K562 (cell line): Measurements from ENCODE around the gene DNMT1. TPM values are rescaled to one million over a fixed set of nuclear protein-coding genes. Genes with fewer than 3 reads are reported as not detected.

Source experiments
- ARID3B ChIP-seq: fragments of 250-450 bp; sonication (Bioruptor Pico); IDR thresholded peaks from 2 replicates; pipeline ENCODE4 v1.4.0; 2020; ENCODE audit warnings: borderline replicate concordance
- ATF1 ChIP-seq, 2 experiments: fragments of 450-650 bp in 1 of 2; IDR thresholded peaks; 2 replicates each; pipeline ENCODE4 v1.6.1; 2016; ENCODE audit warnings: missing compliant biosample characterization in 1 of 2, missing genetic modification characterization in 1 of 2
- CHD1 ChIP-seq: fragments of 200-600 bp; sonication (generic); IDR thresholded peaks from one replicate; pipeline ENCODE4 v1.6.1; 2012; ENCODE audit warnings: mild to moderate bottlenecking, moderate library complexity, low read length, inconsistent platforms
- ERF ChIP-seq: fragments of 450-650 bp; formaldehyde crosslinking; IDR thresholded peaks from 2 replicates; pipeline ENCODE4 v1.4.0; 2020; ENCODE audit warnings: mild to moderate bottlenecking, mixed read lengths
- FOXK1 ChIP-seq: sonication (generic); formaldehyde crosslinking; IDR thresholded peaks from 2 replicates; pipeline ENCODE4 v1.8.0; 2022; ENCODE audit warnings: missing genetic modification reagents, mild to moderate bottlenecking, borderline replicate concordance
- GTF2F1 ChIP-seq: IDR thresholded peaks from 2 replicates; pipeline ENCODE4 v1.6.1; 2011; ENCODE audit warnings: low read depth, low read length, improper control_type of control experiment
- HNRNPUL1 ChIP-seq: fragments of 200-400 bp; formaldehyde crosslinking; IDR thresholded peaks from 2 replicates; pipeline ENCODE4 v1.6.1; 2017; ENCODE audit warnings: low read length
- L3MBTL2 ChIP-seq: fragments of 450-650 bp; IDR thresholded peaks from 2 replicates; pipeline ENCODE4 v1.6.1; 2016; ENCODE audit warnings: mild to moderate bottlenecking, moderate library complexity
- MEF2A ChIP-seq: IDR thresholded peaks from 2 replicates; pipeline ENCODE4 v1.6.1; 2011; ENCODE audit warnings: low read depth, mild to moderate bottlenecking, low read length, moderate library complexity; ENCODE audit not compliant: control insufficient read depth
- NFIX ChIP-seq: fragments of 250-450 bp; sonication (Bioruptor Pico); IDR thresholded peaks from 2 replicates; pipeline ENCODE4 v1.4.0; 2020; ENCODE audit warnings: low read depth, mild to moderate bottlenecking, moderate library complexity
- POLR2AphosphoS5 ChIP-seq: IDR thresholded peaks from 2 replicates; pipeline ENCODE4 v1.6.1; 2011; ENCODE audit warnings: mild to moderate bottlenecking, low read depth, low read length, moderate library complexity; ENCODE audit not compliant: control insufficient read depth, insufficient read depth
- RNF2 ChIP-seq: sonication (generic); IDR thresholded peaks from 2 replicates; pipeline ENCODE4 v1.6.1; 2016
- SAFB ChIP-seq: fragments of 200-400 bp; formaldehyde crosslinking; IDR thresholded peaks from 2 replicates; pipeline ENCODE4 v1.6.1; 2017; ENCODE audit warnings: low read depth, low read length, borderline replicate concordance
- STAT5A ChIP-seq: IDR thresholded peaks from 2 replicates; pipeline ENCODE4 v1.6.1; 2012; ENCODE audit warnings: low read length, inconsistent platforms, borderline replicate concordance
- TARDBP ChIP-seq: fragments of 450-650 bp; IDR thresholded peaks from 2 replicates; pipeline ENCODE4 v1.6.1; 2016
- ZNF217 ChIP-seq: sonication (generic); formaldehyde crosslinking; IDR thresholded peaks from 2 replicates; pipeline ENCODE4 v1.8.0; 2022; ENCODE audit warnings: mild to moderate bottlenecking, missing genetic modification reagents
- ZNF311 ChIP-seq: fragments of 250-450 bp; sonication (Bioruptor Pico); IDR thresholded peaks from 2 replicates; pipeline ENCODE4 v1.4.0; 2020; ENCODE audit warnings: mild to moderate bottlenecking, moderate library complexity
- ZNF785 ChIP-seq: fragments of 250-450 bp; sonication (Bioruptor Pico); IDR thresholded peaks from 2 replicates; pipeline ENCODE4 v1.4.0; 2020; ENCODE audit warnings: mild to moderate bottlenecking
- ZNF830 ChIP-seq: fragments of 250-450 bp; sonication (Bioruptor Pico); IDR thresholded peaks from 2 replicates; pipeline ENCODE4 v1.5.0; 2021; ENCODE audit warnings: mild to moderate bottlenecking
- polyA plus RNA-seq, 8 experiments: library from polyadenylated mRNA; depleted of rRNA in 4 of 8; stranded (reverse) in 5 of 8; unstranded in 3 of 8; fragments of >200 nt; fragmentation: Nextera tagmentation in 2 of 8; fragmentation: Illumina TruSeq in 1 of 8; extraction: Ambion mirVana in 2 of 8; extraction: Trizol in 1 of 8; gene quantifications; 2 replicates each; pipeline versions ENCODE4 v1.2.1 to v1.2.3, GENCODE V29; 2011 to 2014; ENCODE audit warnings: inconsistent platforms in 1 of 8, missing spikeins in 1 of 8
- total RNA-seq, 7 experiments: library from RNA; depleted of rRNA in 6 of 7; stranded (reverse); fragments of >200 nt in 6 of 7; fragmentation: Illumina TruSeq in 2 of 7; extraction: Trizol in 2 of 7; gene quantifications; 2 replicates each; pipeline versions ENCODE4 v1.2.1 to v1.2.3, GENCODE V29; 2011 to 2021; ENCODE audit warnings: low replicate concordance in 1 of 7
- TF ChIP-seq, protein P1 (sequence below): fragments of 450-650 bp; IDR thresholded peaks from 2 replicates; pipeline ENCODE4 v1.6.1; 2014; ENCODE audit warnings: low read depth, mild to moderate bottlenecking, moderate library complexity, borderline replicate concordance
- TF ChIP-seq, protein P2 (sequence below): sonication (generic); formaldehyde crosslinking; IDR thresholded peaks from 2 replicates; pipeline ENCODE4 v1.8.0; 2022; ENCODE audit warnings: mild to moderate bottlenecking, low read depth, missing genetic modification reagents
- TF ChIP-seq, protein P3 (sequence below): fragments of 250-450 bp; sonication (Bioruptor Pico); IDR thresholded peaks from 2 replicates; pipeline ENCODE4 v1.8.0; 2022; ENCODE audit warnings: moderate library complexity, mild to moderate bottlenecking, inconsistent platforms
- TF ChIP-seq, protein P4 (sequence below): fragments of 250-450 bp; sonication (Bioruptor Pico); IDR thresholded peaks from 2 replicates; pipeline ENCODE4 v1.5.0; 2020; ENCODE audit warnings: mild to moderate bottlenecking

The DNMT1 gene
- total and polyA plus RNA-seq, 9 of the 15 experiments (the other 6 are each of a cell fraction or from before 2014, with no cell fraction given) = 80.1 to 271 (median 121) TPM

DNA sequence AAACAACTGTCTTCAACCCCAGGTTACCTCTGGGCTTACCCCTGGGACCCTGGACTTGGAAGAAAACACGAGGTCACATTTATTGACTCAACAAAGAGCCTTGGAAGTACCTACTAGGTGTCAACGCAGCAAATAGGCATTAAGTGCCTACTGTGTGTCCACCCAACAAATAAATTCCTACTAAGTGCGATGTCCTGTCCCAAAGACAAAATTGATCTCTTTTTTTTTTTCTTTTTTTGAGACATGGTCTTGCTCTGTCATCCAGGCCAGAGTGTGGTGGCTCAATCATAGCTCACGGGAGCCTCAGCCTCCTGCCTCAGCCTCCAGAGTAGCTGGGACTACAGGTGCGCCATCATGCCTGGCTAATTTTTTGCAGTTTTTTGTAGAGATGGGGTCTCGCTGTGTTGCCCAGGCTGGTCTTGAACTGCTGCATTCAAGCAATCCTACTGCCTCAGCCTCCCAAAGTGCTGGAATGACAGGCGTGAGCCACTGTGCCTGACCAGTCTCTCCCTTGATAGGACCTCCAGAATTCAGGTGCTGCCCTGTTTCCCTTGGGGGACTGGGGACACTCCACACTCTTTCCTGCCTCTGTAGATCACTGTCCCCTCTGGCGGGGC lies 37.0 kb upstream of the DNMT1 start (continued):
- no peak for TF ChIP-seq FOXK1
- TF ChIP-seq, protein P1, sequence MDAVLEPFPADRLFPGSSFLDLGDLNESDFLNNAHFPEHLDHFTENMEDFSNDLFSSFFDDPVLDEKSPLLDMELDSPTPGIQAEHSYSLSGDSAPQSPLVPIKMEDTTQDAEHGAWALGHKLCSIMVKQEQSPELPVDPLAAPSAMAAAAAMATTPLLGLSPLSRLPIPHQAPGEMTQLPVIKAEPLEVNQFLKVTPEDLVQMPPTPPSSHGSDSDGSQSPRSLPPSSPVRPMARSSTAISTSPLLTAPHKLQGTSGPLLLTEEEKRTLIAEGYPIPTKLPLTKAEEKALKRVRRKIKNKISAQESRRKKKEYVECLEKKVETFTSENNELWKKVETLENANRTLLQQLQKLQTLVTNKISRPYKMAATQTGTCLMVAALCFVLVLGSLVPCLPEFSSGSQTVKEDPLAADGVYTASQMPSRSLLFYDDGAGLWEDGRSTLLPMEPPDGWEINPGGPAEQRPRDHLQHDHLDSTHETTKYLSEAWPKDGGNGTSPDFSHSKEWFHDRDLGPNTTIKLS = no peak
- TF ChIP-seq ZNF830 (CRISPR knock-in tag) = no peak
- TF ChIP-seq ZNF217 (CRISPR knock-in tag) = no peak
- TF ChIP-seq GTF2F1 = no peak
- no peak for TF ChIP-seq ZNF311
- no peak for TF ChIP-seq HNRNPUL1
- TF ChIP-seq MEF2A = no peak
- TF ChIP-seq L3MBTL2 = 0 out of 2 replicates have a peak, but pooled peaks have one; percentile 9
- TF ChIP-seq STAT5A = no peak
- TF ChIP-seq ATF1 (CRISPR knock-in tag; IDR thresholded peaks at IDR 0.05) = no peak
- TF ChIP-seq ATF1 (tag; IDR thresholded peaks at IDR 0.05) = peak; percentile 95
- TF ChIP-seq NFIX = no peak
- TF ChIP-seq ARID3B (CRISPR knock-in tag) = no peak
- TF ChIP-seq, protein P2, sequence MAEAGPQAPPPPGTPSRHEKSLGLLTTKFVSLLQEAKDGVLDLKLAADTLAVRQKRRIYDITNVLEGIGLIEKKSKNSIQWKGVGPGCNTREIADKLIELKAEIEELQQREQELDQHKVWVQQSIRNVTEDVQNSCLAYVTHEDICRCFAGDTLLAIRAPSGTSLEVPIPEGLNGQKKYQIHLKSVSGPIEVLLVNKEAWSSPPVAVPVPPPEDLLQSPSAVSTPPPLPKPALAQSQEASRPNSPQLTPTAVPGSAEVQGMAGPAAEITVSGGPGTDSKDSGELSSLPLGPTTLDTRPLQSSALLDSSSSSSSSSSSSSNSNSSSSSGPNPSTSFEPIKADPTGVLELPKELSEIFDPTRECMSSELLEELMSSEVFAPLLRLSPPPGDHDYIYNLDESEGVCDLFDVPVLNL = no peak
- TF ChIP-seq RNF2 = no peak
- no peak for TF ChIP-seq SAFB
- no peak for TF ChIP-seq ZNF785
- TF ChIP-seq TARDBP = no peak
- no peak for TF ChIP-seq CHD1
- TF ChIP-seq POLR2AphosphoS5 = no peak
- TF ChIP-seq, protein P3, sequence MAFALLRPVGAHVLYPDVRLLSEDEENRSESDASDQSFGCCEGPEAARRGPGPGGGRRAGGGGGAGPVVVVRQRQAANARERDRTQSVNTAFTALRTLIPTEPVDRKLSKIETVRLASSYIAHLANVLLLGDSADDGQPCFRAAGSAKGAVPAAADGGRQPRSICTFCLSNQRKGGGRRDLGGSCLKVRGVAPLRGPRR = no peak
- TF ChIP-seq, protein P4, sequence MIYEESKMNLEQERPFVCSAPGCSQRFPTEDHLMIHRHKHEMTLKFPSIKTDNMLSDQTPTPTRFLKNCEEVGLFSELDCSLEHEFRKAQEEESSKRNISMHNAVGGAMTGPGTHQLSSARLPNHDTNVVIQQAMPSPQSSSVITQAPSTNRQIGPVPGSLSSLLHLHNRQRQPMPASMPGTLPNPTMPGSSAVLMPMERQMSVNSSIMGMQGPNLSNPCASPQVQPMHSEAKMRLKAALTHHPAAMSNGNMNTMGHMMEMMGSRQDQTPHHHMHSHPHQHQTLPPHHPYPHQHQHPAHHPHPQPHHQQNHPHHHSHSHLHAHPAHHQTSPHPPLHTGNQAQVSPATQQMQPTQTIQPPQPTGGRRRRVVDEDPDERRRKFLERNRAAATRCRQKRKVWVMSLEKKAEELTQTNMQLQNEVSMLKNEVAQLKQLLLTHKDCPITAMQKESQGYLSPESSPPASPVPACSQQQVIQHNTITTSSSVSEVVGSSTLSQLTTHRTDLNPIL (CRISPR knock-in tag) = no peak
- no peak for TF ChIP-seq ERF
